Endothelial cell of umbilical vein (primary cell): ENCODE measurements around the gene RRAGB.

ENCODE experiments used
- EZH2 ChIP-seq: IDR thresholded peaks from 2 replicates; pipeline ENCODE4 v1.6.1; 2012; ENCODE audit warnings: borderline replicate concordance, low read depth, mild to moderate bottlenecking, moderate library complexity, low read length, inconsistent platforms; ENCODE audit not compliant: severe bottlenecking
- GATA2 ChIP-seq: IDR thresholded peaks from 2 replicates; pipeline ENCODE4 v1.7.0; 2011; ENCODE audit warnings: low read depth, mild to moderate bottlenecking, moderate library complexity, mixed read lengths, low read length; ENCODE audit not compliant: insufficient read length, insufficient read depth
- JUN ChIP-seq: IDR thresholded peaks from 2 replicates; pipeline ENCODE4 v1.6.1; 2011; ENCODE audit warnings: borderline replicate concordance, low read depth; ENCODE audit not compliant: insufficient read length, insufficient read depth
- POLR2A ChIP-seq: IDR thresholded peaks from 2 replicates; pipeline ENCODE4 v1.6.1; 2012; ENCODE audit warnings: low read depth, mild to moderate bottlenecking, control low read depth, low read length
- TF ChIP-seq, protein P1 (sequence below), 2 donors: IDR thresholded peaks; 1 replicate in 1 of 2; 2 replicates in 1 of 2; pipeline ENCODE4 v1.5.1; 2011; ENCODE audit warnings: low read length in 2 of 2, mild to moderate bottlenecking in 2 of 2, moderate library complexity in 2 of 2, control low read depth in 1 of 2, inconsistent platforms in 1 of 2, low read depth in 1 of 2; ENCODE audit not compliant: insufficient read depth in 1 of 2; ENCODE audit errors: extremely low read depth in 1 of 2
- TF ChIP-seq, protein P2 (sequence below): IDR thresholded peaks from 2 replicates; pipeline ENCODE4 v1.6.1; 2011; ENCODE audit not compliant: insufficient read depth, insufficient read length

DNA sequence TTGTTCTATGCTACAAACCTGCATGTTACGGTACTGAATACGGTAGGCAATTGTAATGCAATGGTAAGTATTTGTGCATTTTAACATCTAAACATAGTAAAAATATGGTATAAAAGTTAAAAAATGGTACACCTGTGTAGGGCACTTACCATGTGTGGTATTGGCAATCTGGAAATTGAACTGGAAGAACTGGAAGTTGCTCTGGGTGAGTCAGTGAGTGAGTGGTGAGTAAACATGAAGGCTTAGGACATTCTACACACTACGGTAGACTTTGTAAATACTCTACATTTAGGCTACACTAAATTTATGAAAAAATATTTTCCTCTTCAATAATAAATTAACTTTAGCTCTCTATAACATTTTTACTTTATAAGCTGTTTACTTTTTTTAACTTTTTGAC lies 78.9 kb downstream of the RRAGB start:
- TF ChIP-seq EZH2 (no peak), JUN (no peak), GATA2 (no peak), POLR2A (no peak)
- TF ChIP-seq, protein P1, sequence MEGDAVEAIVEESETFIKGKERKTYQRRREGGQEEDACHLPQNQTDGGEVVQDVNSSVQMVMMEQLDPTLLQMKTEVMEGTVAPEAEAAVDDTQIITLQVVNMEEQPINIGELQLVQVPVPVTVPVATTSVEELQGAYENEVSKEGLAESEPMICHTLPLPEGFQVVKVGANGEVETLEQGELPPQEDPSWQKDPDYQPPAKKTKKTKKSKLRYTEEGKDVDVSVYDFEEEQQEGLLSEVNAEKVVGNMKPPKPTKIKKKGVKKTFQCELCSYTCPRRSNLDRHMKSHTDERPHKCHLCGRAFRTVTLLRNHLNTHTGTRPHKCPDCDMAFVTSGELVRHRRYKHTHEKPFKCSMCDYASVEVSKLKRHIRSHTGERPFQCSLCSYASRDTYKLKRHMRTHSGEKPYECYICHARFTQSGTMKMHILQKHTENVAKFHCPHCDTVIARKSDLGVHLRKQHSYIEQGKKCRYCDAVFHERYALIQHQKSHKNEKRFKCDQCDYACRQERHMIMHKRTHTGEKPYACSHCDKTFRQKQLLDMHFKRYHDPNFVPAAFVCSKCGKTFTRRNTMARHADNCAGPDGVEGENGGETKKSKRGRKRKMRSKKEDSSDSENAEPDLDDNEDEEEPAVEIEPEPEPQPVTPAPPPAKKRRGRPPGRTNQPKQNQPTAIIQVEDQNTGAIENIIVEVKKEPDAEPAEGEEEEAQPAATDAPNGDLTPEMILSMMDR (IDR thresholded peaks at IDR 0.05; ENCODE audit: extremely low read depth in 1 of 2, insufficient read depth in 1 of 2, low read depth in 1 of 2, low read length in 2 of 2) = no peak
- TF ChIP-seq, protein P2, sequence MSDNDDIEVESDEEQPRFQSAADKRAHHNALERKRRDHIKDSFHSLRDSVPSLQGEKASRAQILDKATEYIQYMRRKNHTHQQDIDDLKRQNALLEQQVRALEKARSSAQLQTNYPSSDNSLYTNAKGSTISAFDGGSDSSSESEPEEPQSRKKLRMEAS = no peak
